MM.1S (cell line): ENCODE measurements around the gene CYP1A1.

Experiments
- DNase-seq: peaks from one replicate; pipeline ENCODE4 v3.0.0-alpha.2; 2015
- H2AFZ ChIP-seq: fragments of 300-600 bp; sonication (generic); 2 replicates; pipeline ENCODE4 v1.6.0; 2016; ENCODE audit warnings: antibody characterized with exemption, low read length
- H3F3A ChIP-seq: fragments of 300-600 bp; sonication (generic); 2 replicates; pipeline ENCODE4 v1.6.1; 2016; ENCODE audit warnings: mild to moderate bottlenecking, antibody characterized with exemption, low read length, moderate library complexity, mixed read lengths; ENCODE audit not compliant: insufficient read depth
- H3K27ac ChIP-seq: fragments of 300-600 bp; sonication (generic); 2 replicates; pipeline ENCODE4 v1.5.1; 2016; ENCODE audit warnings: mild to moderate bottlenecking, low read length
- H3K27me3 ChIP-seq: fragments of 300-600 bp; sonication (generic); replicated peaks from 2 replicates; pipeline ENCODE4 v1.6.0; 2016; ENCODE audit warnings: low read length; ENCODE audit not compliant: insufficient read depth
- H3K36me3 ChIP-seq: fragments of 300-600 bp; sonication (generic); replicated peaks from 2 replicates; pipeline ENCODE4 v1.6.1; 2016; ENCODE audit warnings: mild to moderate bottlenecking, low read length, mixed read lengths; ENCODE audit not compliant: insufficient read depth
- H3K4me1 ChIP-seq: fragments of 300-600 bp; sonication (generic); 2 replicates; pipeline ENCODE4 v1.6.1; 2016; ENCODE audit warnings: low read length, mixed read lengths
- H3K4me2 ChIP-seq: fragments of 300-600 bp; sonication (generic); 2 replicates; pipeline ENCODE4 v1.6.0; 2016; ENCODE audit warnings: low read depth, low read length
- H3K4me3 ChIP-seq: fragments of 300-600 bp; sonication (generic); 2 replicates; pipeline ENCODE4 v1.5.1; 2016; ENCODE audit warnings: low read length, mixed read lengths
- H3K79me2 ChIP-seq: fragments of 300-600 bp; sonication (generic); 2 replicates; pipeline ENCODE4 v1.6.1; 2016; ENCODE audit warnings: mixed run types, low read length, mixed read lengths
- H3K9ac ChIP-seq: fragments of 300-600 bp; sonication (generic); 2 replicates; pipeline ENCODE4 v1.6.1; 2016; ENCODE audit warnings: low read length, mixed read lengths
- H3K9me2 ChIP-seq: fragments of 300-600 bp; sonication (generic); replicated peaks from 2 replicates; pipeline ENCODE4 v1.6.1; 2016; ENCODE audit warnings: mild to moderate bottlenecking, low read length, mixed read lengths; ENCODE audit not compliant: insufficient read depth
- H3K9me3 ChIP-seq: fragments of 300-600 bp; sonication (generic); replicated peaks from 2 replicates; pipeline ENCODE4 v1.6.1; 2016; ENCODE audit warnings: mild to moderate bottlenecking, low read length, mixed read lengths; ENCODE audit not compliant: insufficient read depth
- H4K20me1 ChIP-seq: fragments of 300-600 bp; sonication (generic); 2 replicates; pipeline ENCODE4 v1.6.1; 2016; ENCODE audit warnings: mild to moderate bottlenecking, low read length, moderate library complexity, mixed read lengths; ENCODE audit not compliant: insufficient read depth
- EZH2 ChIP-seq: fragments of 300-600 bp; sonication (generic); optimal IDR thresholded peaks from 2 replicates; pipeline ENCODE3; 2017; ENCODE audit warnings: low read depth, mild to moderate bottlenecking, antibody characterized with exemption, low read length, mixed read lengths
- EZH2phosphoT487 ChIP-seq: fragments of 300-600 bp; sonication (generic); IDR thresholded peaks from 2 replicates; pipeline ENCODE4 v1.6.1; 2018; ENCODE audit warnings: antibody characterized with exemption, low read length
- TF ChIP-seq, protein P1 (sequence below): fragments of 300-600 bp; sonication (generic); IDR thresholded peaks from 2 replicates; pipeline ENCODE4 v1.5.1; 2016; ENCODE audit warnings: antibody characterized with exemption, low read length, mixed read lengths

The CYP1A1 gene

GRCh38 chr15:74696398-74696729 lies 29.0 kb downstream of the CYP1A1 start:
- no peaks in the 10 kb centered on the region for H3K9me3 ChIP-seq
- H3K4me1 ChIP-seq: peaks cover 11% of the 10 kb centered on the region; the same call in 1 of the 2 replicates
- no peak for TF ChIP-seq EZH2phosphoT487
- no peak for TF ChIP-seq EZH2
- TF ChIP-seq, protein P1, sequence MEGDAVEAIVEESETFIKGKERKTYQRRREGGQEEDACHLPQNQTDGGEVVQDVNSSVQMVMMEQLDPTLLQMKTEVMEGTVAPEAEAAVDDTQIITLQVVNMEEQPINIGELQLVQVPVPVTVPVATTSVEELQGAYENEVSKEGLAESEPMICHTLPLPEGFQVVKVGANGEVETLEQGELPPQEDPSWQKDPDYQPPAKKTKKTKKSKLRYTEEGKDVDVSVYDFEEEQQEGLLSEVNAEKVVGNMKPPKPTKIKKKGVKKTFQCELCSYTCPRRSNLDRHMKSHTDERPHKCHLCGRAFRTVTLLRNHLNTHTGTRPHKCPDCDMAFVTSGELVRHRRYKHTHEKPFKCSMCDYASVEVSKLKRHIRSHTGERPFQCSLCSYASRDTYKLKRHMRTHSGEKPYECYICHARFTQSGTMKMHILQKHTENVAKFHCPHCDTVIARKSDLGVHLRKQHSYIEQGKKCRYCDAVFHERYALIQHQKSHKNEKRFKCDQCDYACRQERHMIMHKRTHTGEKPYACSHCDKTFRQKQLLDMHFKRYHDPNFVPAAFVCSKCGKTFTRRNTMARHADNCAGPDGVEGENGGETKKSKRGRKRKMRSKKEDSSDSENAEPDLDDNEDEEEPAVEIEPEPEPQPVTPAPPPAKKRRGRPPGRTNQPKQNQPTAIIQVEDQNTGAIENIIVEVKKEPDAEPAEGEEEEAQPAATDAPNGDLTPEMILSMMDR: no peak
- no peaks in the 10 kb centered on the region for H3F3A ChIP-seq
- peak overlapping the region; percentile 83; the same call in 1 of the 2 replicates for H3K9ac ChIP-seq
- no peak overlapping the region for H3K27ac ChIP-seq
- H3K27me3 ChIP-seq: no peaks in the 10 kb centered on the region; the same call in 1 of the 2 replicates
- H3K79me2 ChIP-seq: peaks cover 42% of the 10 kb centered on the region
- no peaks in the 10 kb centered on the region for H3K9me2 ChIP-seq
- H3K36me3 ChIP-seq: no peaks in the 10 kb centered on the region
- no peak for DNase-seq
- peak overlapping the region; percentile 92 for H3K4me2 ChIP-seq
- no peaks in the 10 kb centered on the region for H4K20me1 ChIP-seq
- peak overlapping the region; percentile 98 for H2AFZ ChIP-seq
- peak overlapping the region; percentile 80 for H3K4me3 ChIP-seq

DNA sequence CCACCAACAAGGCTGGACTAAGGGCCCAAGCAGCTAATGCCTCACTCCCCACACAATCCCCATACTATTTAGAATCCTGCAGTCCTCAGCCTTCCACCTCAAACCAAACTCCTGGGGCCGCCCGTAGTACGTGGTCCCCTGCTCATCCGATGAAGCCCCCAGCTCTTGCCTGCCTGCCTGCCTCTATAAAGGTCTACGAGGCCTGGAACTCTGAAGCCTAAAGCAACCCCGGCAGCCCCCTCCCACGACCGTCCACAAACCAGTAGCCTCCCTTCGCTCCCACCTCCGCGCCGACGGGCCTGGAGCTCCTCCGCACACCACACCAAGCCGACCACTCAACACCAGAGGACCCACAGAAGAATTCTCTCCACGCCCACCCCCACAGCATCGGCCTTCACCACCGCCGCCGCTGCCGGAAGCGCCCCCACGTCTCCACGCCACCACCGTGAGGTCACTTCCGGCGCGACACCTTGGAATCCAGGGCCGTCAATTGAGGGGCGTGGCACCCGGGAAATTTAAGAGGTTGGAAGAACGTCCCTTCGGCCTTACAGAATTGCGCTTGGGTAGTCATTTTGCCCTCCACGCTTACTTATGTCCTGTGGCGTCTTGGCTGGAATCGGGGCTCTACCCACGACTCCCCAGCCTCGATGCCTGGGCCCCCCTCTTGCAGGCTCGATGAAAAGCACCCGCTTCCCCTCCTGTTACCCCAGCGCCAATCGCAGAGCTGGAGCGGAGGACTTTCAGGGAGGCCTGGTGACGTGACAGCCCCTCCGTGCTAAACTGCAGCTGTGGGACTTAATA lies 29.5 kb downstream of the CYP1A1 start, which contains the start of gene EDC3:
Gene EDC3 (minus strand): TSS at position 428 of the 801 bp plus-strand sequence. CDS start 20,900 bp downstream, outside the sequence.
- Histone ChIP-seq H3K79me2 (peaks cover 46% of the 10 kb centered on the region), H3K9ac (peak within 1 kb of the TSS; percentile 83), H3K27ac (peak within 1 kb of the TSS; percentile 7; the same call in 1 of the 2 replicates), H3K36me3 (no peaks in the 10 kb centered on the region), H2AFZ (peak within 1 kb of the TSS; percentile 98), H3K4me1 (peaks cover 11% of the 10 kb centered on the region; the same call in 1 of the 2 replicates), H3K4me2 (peak within 1 kb of the TSS; percentile 92), H3K27me3 (no peaks in the 10 kb centered on the region; the same call in 1 of the 2 replicates), H3K9me3 (no peaks in the 10 kb centered on the region), H3F3A (no peaks in the 10 kb centered on the region), H3K9me2 (no peaks in the 10 kb centered on the region), H4K20me1 (no peaks in the 10 kb centered on the region), H3K4me3 (peak within 1 kb of the TSS; percentile 80)
- TF ChIP-seq, protein P1: no peak
- TF ChIP-seq EZH2phosphoT487 (no peak), EZH2 (no peak)
- peak; percentile 86 for DNase-seq

DNA sequence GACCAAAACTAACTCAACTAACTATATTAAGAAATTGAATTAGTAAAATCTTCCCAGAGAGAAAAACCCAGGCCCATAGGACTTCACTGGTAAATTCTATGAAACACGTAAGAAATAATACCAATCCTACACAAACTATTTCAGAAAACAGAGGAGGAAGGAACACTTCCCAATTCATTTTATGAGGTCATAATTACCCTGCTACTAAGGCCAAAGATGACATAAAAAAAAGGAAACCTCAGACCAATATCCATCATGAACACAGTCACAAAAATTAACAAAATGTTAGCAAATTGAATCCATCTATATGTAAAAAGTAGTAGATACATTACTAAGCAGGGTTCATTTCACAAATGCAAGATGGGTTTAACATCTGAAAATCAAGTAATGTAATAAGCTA lies 33.0 kb downstream of the CYP1A1 start:
- H3K9me2 ChIP-seq: no peaks in the 10 kb centered on the region
- TF ChIP-seq EZH2phosphoT487: no peak
- TF ChIP-seq, protein P1: no peak
- no peak for TF ChIP-seq EZH2
- no peaks in the 10 kb centered on the region for H4K20me1 ChIP-seq
- no peak overlapping the region for H3K9ac ChIP-seq
- H3K79me2 ChIP-seq: peaks cover 67% of the 10 kb centered on the region
- no peak overlapping the region for H3K27ac ChIP-seq
- H2AFZ ChIP-seq: no peak overlapping the region
- no peaks in the 10 kb centered on the region for H3F3A ChIP-seq
- no peaks in the 10 kb centered on the region for H3K9me3 ChIP-seq
- H3K36me3 ChIP-seq: no peaks in the 10 kb centered on the region
- DNase-seq: no peak
- H3K27me3 ChIP-seq: no peaks in the 10 kb centered on the region
- no peak overlapping the region for H3K4me2 ChIP-seq
- H3K4me1 ChIP-seq: peaks cover 11% of the 10 kb centered on the region; the same call in 1 of the 2 replicates
- no peak overlapping the region for H3K4me3 ChIP-seq
